H1 (cell line): ENCODE measurements around the gene CLDN15.

Experiments
- GTF2F1 ChIP-seq: IDR thresholded peaks from 2 replicates; pipeline ENCODE4 v1.6.1; 2012; ENCODE audit warnings: low read depth, low read length, improper control_type of control experiment, borderline replicate concordance
- NANOG ChIP-seq: IDR thresholded peaks from 2 replicates; pipeline ENCODE4 v1.6.1; 2011; ENCODE audit warnings: low read length, low read depth, mild to moderate bottlenecking, inconsistent platforms; ENCODE audit not compliant: insufficient read depth, poor library complexity, severe bottlenecking
- NRF1 ChIP-seq: IDR thresholded peaks from 2 replicates; pipeline ENCODE4 v1.6.1; 2011; ENCODE audit warnings: mild to moderate bottlenecking, low read depth, low read length, improper control_type of control experiment
- POLR2A ChIP-seq, 2 experiments: IDR thresholded peaks; 1 replicate in 1 of 2; 2 replicates in 1 of 2; pipeline ENCODE4 v1.6.1; 2011; ENCODE audit warnings: low read depth in 2 of 2, low read length in 2 of 2, mild to moderate bottlenecking in 2 of 2; ENCODE audit errors: control extremely low read depth in 1 of 2
- TF ChIP-seq, protein P1 (sequence below), 3 experiments: IDR thresholded peaks; 1 replicate in 2 of 3; 2 replicates in 1 of 3; pipeline versions ENCODE4 v1.5.1 to v1.6.1; 2011; ENCODE audit warnings: low read length in 3 of 3, mild to moderate bottlenecking in 3 of 3, inconsistent platforms in 2 of 3, low read depth in 1 of 3, moderate library complexity in 1 of 3; ENCODE audit not compliant: insufficient read depth in 1 of 3; ENCODE audit errors: control extremely low read depth in 1 of 3

DNA sequence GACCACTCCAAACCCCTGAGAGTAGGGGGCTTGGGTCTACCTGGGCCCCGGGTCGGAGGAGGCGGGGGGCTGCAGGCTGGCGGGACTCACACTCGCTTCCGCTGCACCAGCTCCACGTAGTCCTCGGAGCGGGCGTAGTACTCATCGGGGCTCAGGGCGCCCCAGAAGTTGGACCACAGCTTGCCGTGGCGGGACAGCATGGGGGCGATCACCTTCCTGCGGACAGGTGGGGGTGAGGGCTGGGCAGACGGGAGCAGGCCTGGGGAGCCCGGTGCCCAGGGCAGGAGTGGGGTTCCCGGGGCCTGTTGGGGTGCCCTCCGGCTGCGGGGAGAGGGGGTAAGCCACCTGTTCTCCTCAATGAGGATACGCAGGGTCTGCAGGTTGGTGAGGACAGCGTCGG, 26.1 kb downstream of the CLDN15 start:
- no peak for TF ChIP-seq NRF1
- TF ChIP-seq, protein P1, sequence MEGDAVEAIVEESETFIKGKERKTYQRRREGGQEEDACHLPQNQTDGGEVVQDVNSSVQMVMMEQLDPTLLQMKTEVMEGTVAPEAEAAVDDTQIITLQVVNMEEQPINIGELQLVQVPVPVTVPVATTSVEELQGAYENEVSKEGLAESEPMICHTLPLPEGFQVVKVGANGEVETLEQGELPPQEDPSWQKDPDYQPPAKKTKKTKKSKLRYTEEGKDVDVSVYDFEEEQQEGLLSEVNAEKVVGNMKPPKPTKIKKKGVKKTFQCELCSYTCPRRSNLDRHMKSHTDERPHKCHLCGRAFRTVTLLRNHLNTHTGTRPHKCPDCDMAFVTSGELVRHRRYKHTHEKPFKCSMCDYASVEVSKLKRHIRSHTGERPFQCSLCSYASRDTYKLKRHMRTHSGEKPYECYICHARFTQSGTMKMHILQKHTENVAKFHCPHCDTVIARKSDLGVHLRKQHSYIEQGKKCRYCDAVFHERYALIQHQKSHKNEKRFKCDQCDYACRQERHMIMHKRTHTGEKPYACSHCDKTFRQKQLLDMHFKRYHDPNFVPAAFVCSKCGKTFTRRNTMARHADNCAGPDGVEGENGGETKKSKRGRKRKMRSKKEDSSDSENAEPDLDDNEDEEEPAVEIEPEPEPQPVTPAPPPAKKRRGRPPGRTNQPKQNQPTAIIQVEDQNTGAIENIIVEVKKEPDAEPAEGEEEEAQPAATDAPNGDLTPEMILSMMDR (IDR thresholded peaks at IDR 0.05; ENCODE audit: control extremely low read depth in 1 of 3, insufficient read depth in 1 of 3, low read depth in 1 of 3, low read length in 3 of 3): no peak
- no peak for TF ChIP-seq NANOG
- no peak for TF ChIP-seq POLR2A (IDR thresholded peaks at IDR 0.05; ENCODE audit: control extremely low read depth in 1 of 2, low read depth in 2 of 2, low read length in 2 of 2)
- no peak for TF ChIP-seq GTF2F1
